ENCODE data around the gene SWT1. TPM values are rescaled to one million over a fixed set of nuclear protein-coding genes. Genes with fewer than 3 reads are reported as not detected.

Gene SWT1
- total and polyA plus RNA-seq, 2 of the 13 experiments (the other 11 are each of a cell fraction or from before 2014, with no cell fraction given), result 1.7 to 2.5 TPM

DNA sequence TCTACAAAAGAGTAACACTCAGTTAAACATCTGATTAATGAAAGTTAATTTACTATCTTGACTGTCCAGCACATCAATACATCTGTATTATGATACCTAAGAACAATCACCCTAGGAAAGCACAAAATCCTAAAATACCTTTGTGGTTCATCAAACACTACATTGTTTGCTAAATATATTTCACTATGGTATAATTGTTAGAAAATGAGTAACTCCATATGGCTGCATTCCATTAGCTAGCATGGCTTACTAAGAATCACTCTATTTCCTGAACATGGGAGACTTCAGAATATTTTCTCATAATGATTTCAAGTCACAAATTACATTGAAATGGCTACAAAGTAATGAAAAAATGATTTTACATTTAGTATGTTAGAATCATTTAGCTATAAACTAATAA lies 12.7 kb upstream of the SWT1 start:
- DNase-seq (ENCODE audit: low spot score), result no peak
- Histone ChIP-seq H3K79me2 (ENCODE audit: insufficient read depth, low read length) (no peaks in the 10 kb centered on the region), H3K4me3 (replicated peaks in 1 of 3; ENCODE audit: insufficient read depth in 1 of 3, low read depth in 2 of 3, low read length in 3 of 3) (no peak overlapping the region), H2AFZ (ENCODE audit: low read length) (no peak overlapping the region), H3K36me3 (replicated peaks in 1 of 2; ENCODE audit: control insufficient read depth in 1 of 2, insufficient read depth in 2 of 2, low read length in 2 of 2) (peaks cover 0 to 33% of the 10 kb centered on the region in 2 experiments; a peak in 2 of 5 replicates), H3K9ac (ENCODE audit: insufficient read depth, low read depth, low read length) (no peak overlapping the region), H3K9me3 (ENCODE audit: low read length) (no peaks in the 10 kb centered on the region), H3K4me2 (ENCODE audit: low read depth, low read length) (no peak overlapping the region), H3K27me3 (ENCODE audit: control insufficient read depth in 1 of 2, insufficient read depth in 2 of 2, low read length in 2 of 2) (no peaks in the 10 kb centered on the region), H3K4me1 (ENCODE audit: insufficient read depth, low read length) (no peaks in the 10 kb centered on the region), H4K20me1 (ENCODE audit: insufficient read depth, low read length) (no peaks in the 10 kb centered on the region), H3K27ac (ENCODE audit: extremely low read length, insufficient read depth, low read length) (no peak overlapping the region)
- ChIA-PET CTCF (ENCODE audit: low intra/inter-chr PET ratio, low total read pairs) (no interaction called here), POLR2A (no interaction called here)
- ATAC-seq, result no peak
- TF ChIP-seq ZSCAN30 (CRISPR knock-in tag; IDR thresholded peaks at IDR 0.05) (no peak), NFKB2 (CRISPR knock-in tag; IDR thresholded peaks at IDR 0.05; ENCODE audit: borderline replicate concordance) (no peak), HDAC2 (CRISPR knock-in tag; IDR thresholded peaks at IDR 0.05) (no peak)
- TF ChIP-seq, protein P1, sequence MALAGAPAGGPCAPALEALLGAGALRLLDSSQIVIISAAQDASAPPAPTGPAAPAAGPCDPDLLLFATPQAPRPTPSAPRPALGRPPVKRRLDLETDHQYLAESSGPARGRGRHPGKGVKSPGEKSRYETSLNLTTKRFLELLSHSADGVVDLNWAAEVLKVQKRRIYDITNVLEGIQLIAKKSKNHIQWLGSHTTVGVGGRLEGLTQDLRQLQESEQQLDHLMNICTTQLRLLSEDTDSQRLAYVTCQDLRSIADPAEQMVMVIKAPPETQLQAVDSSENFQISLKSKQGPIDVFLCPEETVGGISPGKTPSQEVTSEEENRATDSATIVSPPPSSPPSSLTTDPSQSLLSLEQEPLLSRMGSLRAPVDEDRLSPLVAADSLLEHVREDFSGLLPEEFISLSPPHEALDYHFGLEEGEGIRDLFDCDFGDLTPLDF (CRISPR knock-in tag; IDR thresholded peaks at IDR 0.05), result no peak
- TF ChIP-seq, protein P2, sequence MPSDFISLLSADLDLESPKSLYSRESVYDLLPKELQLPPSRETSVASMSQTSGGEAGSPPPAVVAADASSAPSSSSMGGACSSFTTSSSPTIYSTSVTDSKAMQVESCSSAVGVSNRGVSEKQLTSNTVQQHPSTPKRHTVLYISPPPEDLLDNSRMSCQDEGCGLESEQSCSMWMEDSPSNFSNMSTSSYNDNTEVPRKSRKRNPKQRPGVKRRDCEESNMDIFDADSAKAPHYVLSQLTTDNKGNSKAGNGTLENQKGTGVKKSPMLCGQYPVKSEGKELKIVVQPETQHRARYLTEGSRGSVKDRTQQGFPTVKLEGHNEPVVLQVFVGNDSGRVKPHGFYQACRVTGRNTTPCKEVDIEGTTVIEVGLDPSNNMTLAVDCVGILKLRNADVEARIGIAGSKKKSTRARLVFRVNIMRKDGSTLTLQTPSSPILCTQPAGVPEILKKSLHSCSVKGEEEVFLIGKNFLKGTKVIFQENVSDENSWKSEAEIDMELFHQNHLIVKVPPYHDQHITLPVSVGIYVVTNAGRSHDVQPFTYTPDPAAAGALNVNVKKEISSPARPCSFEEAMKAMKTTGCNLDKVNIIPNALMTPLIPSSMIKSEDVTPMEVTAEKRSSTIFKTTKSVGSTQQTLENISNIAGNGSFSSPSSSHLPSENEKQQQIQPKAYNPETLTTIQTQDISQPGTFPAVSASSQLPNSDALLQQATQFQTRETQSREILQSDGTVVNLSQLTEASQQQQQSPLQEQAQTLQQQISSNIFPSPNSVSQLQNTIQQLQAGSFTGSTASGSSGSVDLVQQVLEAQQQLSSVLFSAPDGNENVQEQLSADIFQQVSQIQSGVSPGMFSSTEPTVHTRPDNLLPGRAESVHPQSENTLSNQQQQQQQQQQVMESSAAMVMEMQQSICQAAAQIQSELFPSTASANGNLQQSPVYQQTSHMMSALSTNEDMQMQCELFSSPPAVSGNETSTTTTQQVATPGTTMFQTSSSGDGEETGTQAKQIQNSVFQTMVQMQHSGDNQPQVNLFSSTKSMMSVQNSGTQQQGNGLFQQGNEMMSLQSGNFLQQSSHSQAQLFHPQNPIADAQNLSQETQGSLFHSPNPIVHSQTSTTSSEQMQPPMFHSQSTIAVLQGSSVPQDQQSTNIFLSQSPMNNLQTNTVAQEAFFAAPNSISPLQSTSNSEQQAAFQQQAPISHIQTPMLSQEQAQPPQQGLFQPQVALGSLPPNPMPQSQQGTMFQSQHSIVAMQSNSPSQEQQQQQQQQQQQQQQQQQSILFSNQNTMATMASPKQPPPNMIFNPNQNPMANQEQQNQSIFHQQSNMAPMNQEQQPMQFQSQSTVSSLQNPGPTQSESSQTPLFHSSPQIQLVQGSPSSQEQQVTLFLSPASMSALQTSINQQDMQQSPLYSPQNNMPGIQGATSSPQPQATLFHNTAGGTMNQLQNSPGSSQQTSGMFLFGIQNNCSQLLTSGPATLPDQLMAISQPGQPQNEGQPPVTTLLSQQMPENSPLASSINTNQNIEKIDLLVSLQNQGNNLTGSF (CRISPR knock-in tag; IDR thresholded peaks at IDR 0.05), result no peak
- in situ Hi-C loops (cut with HindIII; ENCODE audit: extremely low pct_ligation_motif_present, low pct_unique_long_range_greater_than_20kb) (no loop called here), intact Hi-C loops (cut with micrococcal nuclease; ENCODE audit: unreplicated experiment) (no loop called here)
- BruUV-seq (replicated peaks), result no TSS peak
- FAIRE-seq, result no peak

Data from HepG2 (cell line).